NCI-H2081 treated with DMSO at 0.1 percent for 48 hours (cell line): ENCODE results near the gene TTC6.

Experiments used
- DNase-seq: peaks from one replicate; lab custom pipeline; 2025; lab: John Stamatoyannopoulos, UW

The TTC6 gene

GRCh38 chr14:37625597-37626595, 30.5 kb downstream of the TTC6 start:
- DNase-seq: no peak

DNA sequence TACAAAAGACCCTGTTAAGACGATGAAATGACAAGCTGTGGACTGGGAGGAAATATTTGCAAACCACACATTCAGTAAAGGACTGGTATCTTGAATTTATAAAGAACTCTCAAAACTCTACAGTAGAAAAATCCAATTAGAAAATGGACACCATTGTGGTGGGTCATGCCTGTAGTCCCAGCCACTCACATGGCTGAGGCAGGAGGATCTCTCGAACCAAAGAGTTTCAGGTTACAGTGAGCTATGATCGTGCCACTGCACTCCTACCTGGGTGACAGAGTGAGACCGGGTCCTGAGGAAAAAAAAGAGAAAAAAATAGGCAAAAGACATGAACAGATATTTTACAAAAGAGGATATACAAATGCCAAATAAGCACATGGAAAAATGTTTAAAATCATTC, 41.9 kb downstream of the TTC6 start:
- no peak for DNase-seq

DNA sequence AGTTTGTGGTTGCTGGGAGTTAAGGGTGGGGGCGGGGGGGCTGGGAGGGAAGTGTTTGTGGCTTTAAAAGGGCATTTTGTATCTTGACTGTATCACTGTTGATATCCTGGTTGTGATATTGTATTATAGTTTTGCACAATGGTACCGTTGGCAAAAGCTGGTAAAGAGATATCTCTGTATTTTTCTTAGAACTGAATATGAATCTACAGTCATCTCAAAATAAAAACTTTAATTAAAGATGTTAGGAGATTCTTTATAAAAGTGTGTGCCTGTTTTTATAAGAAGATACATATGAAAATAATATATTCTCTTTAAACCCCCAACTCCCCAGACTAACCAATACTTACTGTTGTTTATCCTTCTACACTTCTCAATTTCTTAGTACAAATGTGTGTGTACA, 43.2 kb downstream of the TTC6 start:
- DNase-seq: no peak

- no peak for DNase-seq
Observed at GRCh38 chr14:37641117-37641516, 45.7 kb downstream of the TTC6 start.

DNA sequence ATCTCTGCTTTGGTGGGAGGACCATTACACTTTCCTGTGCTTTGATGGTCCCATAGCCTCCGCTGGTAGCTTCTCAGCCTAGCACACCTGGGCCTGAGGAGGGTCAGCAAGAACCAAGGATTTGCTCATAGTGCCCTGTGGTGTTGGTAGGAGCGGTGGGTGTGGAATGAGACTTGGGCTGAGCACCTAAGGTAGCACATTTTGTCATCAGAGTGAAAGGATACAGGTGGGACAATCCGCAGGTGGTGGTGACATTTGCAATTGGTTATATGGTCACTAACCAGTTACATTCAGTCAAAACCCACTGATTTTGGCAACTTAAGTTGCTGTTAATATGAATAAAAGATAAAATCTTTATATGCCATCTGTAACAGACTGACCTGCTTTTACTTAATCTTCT, 46.7 kb downstream of the TTC6 start:
- no peak for DNase-seq

DNA sequence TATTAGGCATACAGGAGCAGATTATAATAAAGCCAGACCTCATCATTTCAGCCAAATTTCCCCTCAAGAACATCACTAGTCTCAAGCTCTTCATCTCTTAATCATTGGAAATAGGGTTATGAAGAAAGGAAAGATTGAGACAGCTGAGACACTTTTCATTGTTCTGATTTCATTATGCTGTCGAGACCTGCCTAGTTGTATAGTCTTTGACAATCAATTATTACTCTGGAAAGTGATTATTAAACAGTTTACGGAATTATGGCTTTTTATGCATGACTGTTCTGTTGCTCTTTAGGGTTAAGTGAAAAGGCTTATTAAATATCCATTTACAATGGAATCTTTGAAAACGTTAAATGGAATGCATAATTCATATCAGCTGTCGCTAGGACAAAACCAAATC, 48.3 kb downstream of the TTC6 start:
- no peak for DNase-seq
